GM12891 (cell line): Measurements from ENCODE around the gene FOXO1.

Source experiments
- PAX5 ChIP-seq: IDR thresholded peaks from 2 replicates; pipeline ENCODE4 v1.6.1; 2011; ENCODE audit warnings: low read length, moderate library complexity, mild to moderate bottlenecking; ENCODE audit not compliant: insufficient read depth, severe bottlenecking
- POLR2A ChIP-seq: IDR thresholded peaks from 2 replicates; pipeline ENCODE4 v1.6.1; 2011; ENCODE audit warnings: low read depth, low read length, control low read depth
- POLR2AphosphoS5 ChIP-seq: IDR thresholded peaks from 2 replicates; pipeline ENCODE4 v1.6.1; 2011; ENCODE audit warnings: low read depth, low read length, control low read depth
- SPI1 ChIP-seq: IDR thresholded peaks from 2 replicates; pipeline ENCODE4 v1.6.1; 2011; ENCODE audit warnings: low read depth, low read length, control low read depth
- TAF1 ChIP-seq: IDR thresholded peaks from 2 replicates; pipeline ENCODE4 v1.6.1; 2011; ENCODE audit warnings: low read depth, low read length, control low read depth

- TF ChIP-seq SPI1 (no peak), POLR2A (no peak), POLR2AphosphoS5 (no peak), TAF1 (no peak), PAX5 (no peak)
Observed at GRCh38 chr13:40681341-40682146, 15.1 kb upstream of the FOXO1 start.
